PC-9 (cell line): ENCODE measurements around the gene CAND1. TPM values are rescaled to one million over a fixed set of nuclear protein-coding genes. Genes with fewer than 3 reads are reported as not detected.
A peak's percentile ranks its signal among the peaks of the same experiment; 100 is the strongest.

Experiments
- BruUV-seq: library from RNA; stranded (reverse); fragments of 400-500 nt; replicated peaks from 2 replicates; lab custom pipeline; 2021; lab: Mats Ljungman, UMichigan
- CTCF ChIA-PET: fragments of 300-600 bp; sonication (Branson Sonifier 250); formaldehyde crosslinking; loops from one replicate; lab custom pipeline; 2022; ENCODE audit warnings: antibody characterized with exemption; lab: Charles Lee
- POLR2A ChIA-PET: fragments of 300-600 bp; sonication (Branson Sonifier 250); formaldehyde crosslinking; loops from one replicate; lab custom pipeline; 2022; ENCODE audit warnings: antibody characterized with exemption; ENCODE audit not compliant: unreplicated experiment; lab: Charles Lee
- DNase-seq, 2 experiments: peaks; one replicate each; pipeline versions ENCODE4 v3.0.0 to v3.0.0-alpha.2; 2015 to 2022; ENCODE audit warnings: mixed read lengths in 1 of 2
- H2AFZ ChIP-seq: fragments of 200-600 bp; sonication (generic); 2 replicates; pipeline ENCODE4 v1.8.1; 2017; ENCODE audit warnings: antibody characterized with exemption
- H3F3A ChIP-seq: fragments of 200-600 bp; sonication (generic); 2 replicates; pipeline ENCODE4 v1.8.1; 2017; ENCODE audit warnings: antibody characterized with exemption, mild to moderate bottlenecking, low read depth; ENCODE audit not compliant: insufficient read depth
- H3K27ac ChIP-seq: fragments of 200-600 bp; sonication (generic); 2 replicates; pipeline ENCODE4 v1.6.1; 2016; ENCODE audit warnings: mixed run types
- H3K27me3 ChIP-seq: fragments of 200-600 bp; sonication (generic); 2 replicates; pipeline ENCODE4 v1.6.1; 2016; ENCODE audit warnings: low read depth, mixed run types; ENCODE audit not compliant: insufficient read depth
- H3K36me3 ChIP-seq: fragments of 200-600 bp; sonication (generic); 2 replicates; pipeline ENCODE4 v1.6.1; 2016; ENCODE audit warnings: low read depth, mixed run types
- H3K4me1 ChIP-seq: fragments of 200-600 bp; sonication (generic); replicated peaks from 2 replicates; pipeline ENCODE4 v1.6.1; 2016; ENCODE audit warnings: mixed run types; ENCODE audit not compliant: insufficient read depth
- H3K4me2 ChIP-seq: fragments of 200-600 bp; sonication (generic); 2 replicates; pipeline ENCODE4 v1.6.1; 2017; ENCODE audit warnings: mixed run types
- H3K4me3 ChIP-seq: fragments of 200-600 bp; sonication (generic); 2 replicates; pipeline ENCODE4 v1.6.1; 2016; ENCODE audit warnings: mixed run types
- H3K79me2 ChIP-seq: fragments of 200-600 bp; sonication (generic); 2 replicates; pipeline ENCODE4 v1.6.1; 2017; ENCODE audit warnings: low read depth, mixed run types
- H3K9me2 ChIP-seq: fragments of 200-600 bp; sonication (generic); 2 replicates; pipeline ENCODE4 v1.8.1; 2017; ENCODE audit warnings: mild to moderate bottlenecking; ENCODE audit not compliant: insufficient read depth
- H3K9me3 ChIP-seq: fragments of 200-600 bp; sonication (generic); 2 replicates; pipeline ENCODE4 v1.8.1; 2016; ENCODE audit warnings: low read depth; ENCODE audit not compliant: insufficient read depth
- H4K20me1 ChIP-seq: fragments of 200-600 bp; sonication (generic); 2 replicates; pipeline ENCODE4 v1.8.1; 2017; ENCODE audit not compliant: insufficient read depth
- CTCF ChIP-seq: fragments of 200-600 bp; sonication (generic); conservative IDR thresholded peaks from 2 replicates; pipeline ENCODE4 v1.6.1; 2017; ENCODE audit warnings: mixed run types, antibody characterized with exemption, mild to moderate bottlenecking, moderate library complexity
- EZH2 ChIP-seq: fragments of 200-600 bp; sonication (generic); IDR thresholded peaks from 2 replicates; pipeline ENCODE4 v1.8.0; 2017; ENCODE audit warnings: antibody characterized with exemption, low read depth
- intact Hi-C: fragments of 100-400 bp; cut with micrococcal nuclease; formaldehyde crosslinking; loops from one replicate; pipeline ENCODE4 v1.10.0; 2022; ENCODE audit not compliant: unreplicated experiment
- total RNA-seq: library from RNA; stranded (reverse); gene quantifications from 2 replicates; pipeline ENCODE4 v1.2.3, GENCODE V29; 2021

The CAND1 gene
- total RNA-seq, 1 experiment from 2014 or later, result 169 TPM

- H3K9me2 ChIP-seq, result no peaks in the 10 kb centered on the region
- POLR2A ChIA-PET, result interaction anchor here (0.5 to 0.7 kb wide), 7 partner anchors 33 to 1416 kb away, joined by 3 to 6 read pairs (median 5); no protein-coding TSS in a partner anchor
- TSS peak; percentile 89 for BruUV-seq
- CTCF ChIA-PET, result no interaction called here
- H3K27ac ChIP-seq, result peak overlapping the region; percentile 93
- peak; percentile 82 to 95 for DNase-seq
- H3K4me2 ChIP-seq, result peak overlapping the region; percentile 96
- peaks cover 25% of the 10 kb centered on the region for H3K4me1 ChIP-seq
- H3F3A ChIP-seq, result peaks cover 15% of the 10 kb centered on the region
- peak overlapping the region; percentile 96 for H3K4me3 ChIP-seq
- TF ChIP-seq EZH2 (no peak), CTCF (no peak)
- H2AFZ ChIP-seq, result peak overlapping the region; percentile 90
- H4K20me1 ChIP-seq, result peaks cover 28% of the 10 kb centered on the region
- peaks cover 39% of the 10 kb centered on the region for H3K79me2 ChIP-seq
- intact Hi-C loops, result loop anchor here (5.0 kb wide), 1 partner anchor 201 kb away; no protein-coding TSS in a partner anchor
- peaks cover 5% of the 10 kb centered on the region for H3K9me3 ChIP-seq
- no peaks in the 10 kb centered on the region for H3K36me3 ChIP-seq
- H3K27me3 ChIP-seq, result no peaks in the 10 kb centered on the region
Observed at GRCh38 chr12:67268335-67268895, 743 bp upstream of the CAND1 start.

- peaks cover 5% of the 10 kb centered on the region for H3K9me3 ChIP-seq
- peaks cover 40% of the 10 kb centered on the region for H3K4me1 ChIP-seq
- CTCF ChIA-PET, result no interaction called here
- H3K36me3 ChIP-seq, result peaks cover 9% of the 10 kb centered on the region
- H3K4me3 ChIP-seq, result peak overlapping the region; percentile 96
- POLR2A ChIA-PET, result interaction anchor here (0.6 to 1.0 kb wide), 5 partner anchors 15 to 1139 kb away, joined by 3 to 6 read pairs (median 5); no protein-coding TSS in a partner anchor
- peak overlapping the region; percentile 90 for H2AFZ ChIP-seq
- H3K9me2 ChIP-seq, result no peaks in the 10 kb centered on the region
- peaks cover 36% of the 10 kb centered on the region for H4K20me1 ChIP-seq
- peaks cover 54% of the 10 kb centered on the region for H3K79me2 ChIP-seq
- TSS peak; percentile 30 for BruUV-seq
- no peaks in the 10 kb centered on the region for H3K27me3 ChIP-seq
- H3K4me2 ChIP-seq, result peak overlapping the region; percentile 96
- TF ChIP-seq CTCF (no peak), EZH2 (no peak)
- H3F3A ChIP-seq, result peaks cover 24% of the 10 kb centered on the region
- H3K27ac ChIP-seq, result peak overlapping the region; percentile 93
- intact Hi-C loops, result loop anchor here (5.0 kb wide), 2 partner anchors 203 to 377 kb away; partner anchors contain the start of gene DYRK2
- peak in 1 of 2 experiments; percentile 16 for DNase-seq
Observed at GRCh38 chr12:67269633-67270573, 745 bp downstream of the CAND1 start.

- peaks cover 9% of the 10 kb centered on the region for H3K36me3 ChIP-seq
- H3F3A ChIP-seq, result peaks cover 31% of the 10 kb centered on the region
- peaks cover 61% of the 10 kb centered on the region for H3K79me2 ChIP-seq
- peaks cover 5% of the 10 kb centered on the region for H3K9me3 ChIP-seq
- peaks cover 42% of the 10 kb centered on the region for H4K20me1 ChIP-seq
- H3K27me3 ChIP-seq, result no peaks in the 10 kb centered on the region
- intact Hi-C loops, result loop anchor here (5.0 kb wide), 1 partner anchor 377 kb away; the partner anchor contains the start of gene DYRK2
- POLR2A ChIA-PET, result no interaction called here
- H3K27ac ChIP-seq, result peak overlapping the region; percentile 93; the same call in 1 of the 2 replicates
- no peak for DNase-seq
- H3K4me3 ChIP-seq, result peak overlapping the region; percentile 96
- TF ChIP-seq CTCF (no peak), EZH2 (no peak)
- H3K4me1 ChIP-seq, result peaks cover 47% of the 10 kb centered on the region
- peak overlapping the region; percentile 96 for H3K4me2 ChIP-seq
- no peak overlapping the region; the same call in 1 of the 2 replicates for H2AFZ ChIP-seq
- CTCF ChIA-PET, result interaction anchor here (0.7 kb wide), 1 partner anchor 245 kb away, joined by 6 read pairs; no protein-coding TSS in a partner anchor
- H3K9me2 ChIP-seq, result no peaks in the 10 kb centered on the region
- BruUV-seq, result no TSS peak
Observed at GRCh38 chr12:67270622-67271021, 1.5 kb downstream of the CAND1 start.
